Neutrophil (primary cell): Measurements from ENCODE around the gene CSF2RB.

ENCODE experiments used
- H3K27ac ChIP-seq: fragments of 200-600 bp; sonication (generic); 2 replicates; pipeline ENCODE4 v1.5.1; 2016; ENCODE audit warnings: mild to moderate bottlenecking, moderate library complexity
- H3K27me3 ChIP-seq: fragments of 200-600 bp; sonication (generic); 2 replicates; pipeline ENCODE4 v1.6.0; 2016; ENCODE audit warnings: mild to moderate bottlenecking
- H3K36me3 ChIP-seq: fragments of 200-600 bp; sonication (generic); 2 replicates; pipeline ENCODE4 v1.5.1; 2017
- H3K4me1 ChIP-seq, 2 experiments: fragments of 200-600 bp in 1 of 2; sonication (generic) in 1 of 2; 1 replicate in 1 of 2; 2 replicates in 1 of 2; pipeline versions ENCODE4 v1.5.1 to v1.6.1; 2013 to 2016; ENCODE audit warnings: low read depth in 1 of 2, low read length in 1 of 2, mild to moderate bottlenecking in 1 of 2, moderate library complexity in 1 of 2; ENCODE audit not compliant: control insufficient read depth in 1 of 2, insufficient read depth in 1 of 2
- H3K4me3 ChIP-seq, 2 experiments: fragments of 200-600 bp in 1 of 2; sonication (generic) in 1 of 2; 1 replicate in 1 of 2; 2 replicates in 1 of 2; pipeline ENCODE4 v1.5.1; 2013 to 2016; ENCODE audit warnings: low read depth in 1 of 2, low read length in 1 of 2, mild to moderate bottlenecking in 1 of 2, moderate library complexity in 1 of 2
- H3K9me3 ChIP-seq: fragments of 200-600 bp; sonication (generic); 2 replicates; pipeline ENCODE4 v1.5.1; 2016
- CTCF ChIP-seq: fragments of 200-600 bp; sonication (generic); IDR thresholded peaks from 2 replicates; pipeline ENCODE4 v1.5.1; 2016; ENCODE audit warnings: antibody characterized with exemption

CSF2RB gene

GRCh38 chr22:36873614-36874308 lies 39.7 kb upstream of the CSF2RB start:
- peak; percentile 83 for TF ChIP-seq CTCF
- no peaks in the 10 kb centered on the region for H3K9me3 ChIP-seq
- H3K4me3 ChIP-seq: peak overlapping the region; percentile 53 to 61
- peak overlapping the region; percentile 95 for H3K27ac ChIP-seq
- peaks cover 93% of the 10 kb centered on the region for H3K36me3 ChIP-seq
- H3K4me1 ChIP-seq: peaks cover 74 to 82% of the 10 kb centered on the region in 2 experiments
- no peaks in the 10 kb centered on the region for H3K27me3 ChIP-seq

GRCh38 chr22:36874309-36874696 lies 39.1 kb upstream of the CSF2RB start:
- H3K4me3 ChIP-seq: peak overlapping the region; percentile 53 to 61
- no peaks in the 10 kb centered on the region for H3K9me3 ChIP-seq
- peak overlapping the region; percentile 95 for H3K27ac ChIP-seq
- peaks cover 73 to 82% of the 10 kb centered on the region in 2 experiments for H3K4me1 ChIP-seq
- TF ChIP-seq CTCF: no peak
- H3K27me3 ChIP-seq: no peaks in the 10 kb centered on the region
- peaks cover 93% of the 10 kb centered on the region for H3K36me3 ChIP-seq

GRCh38 chr22:36874736-36875135 lies 38.7 kb upstream of the CSF2RB start:
- Histone ChIP-seq H3K27ac (peak overlapping the region; percentile 95), H3K27me3 (no peaks in the 10 kb centered on the region), H3K4me1 (peaks cover 73 to 81% of the 10 kb centered on the region in 2 experiments), H3K36me3 (peaks cover 91% of the 10 kb centered on the region), H3K9me3 (no peaks in the 10 kb centered on the region), H3K4me3 (peak overlapping the region; percentile 53 to 61)
- TF ChIP-seq CTCF: no peak

- H3K36me3 ChIP-seq: peaks cover 81% of the 10 kb centered on the region
These were observed 37.7 kb upstream of the CSF2RB start for GRCh38 chr22:36875741-36876140.

GRCh38 chr22:36879775-36880174 lies 33.7 kb upstream of the CSF2RB start:
- H3K27me3 ChIP-seq: no peaks in the 10 kb centered on the region
- peak overlapping the region; percentile 95 for H3K27ac ChIP-seq

More at GRCh38 chr22:36875741-36876140, 37.7 kb upstream of the CSF2RB start:
- Histone ChIP-seq H3K9me3 (no peaks in the 10 kb centered on the region), H3K27ac (peak overlapping the region; percentile 95), H3K4me3 (no peak overlapping the region), H3K4me1 (peaks cover 71% of the 10 kb centered on the region in 2 experiments), H3K27me3 (no peaks in the 10 kb centered on the region)
- TF ChIP-seq CTCF: no peak

More at GRCh38 chr22:36879775-36880174, 33.7 kb upstream of the CSF2RB start:
- Histone ChIP-seq H3K4me1 (peaks cover 38% of the 10 kb centered on the region in 2 experiments), H3K9me3 (no peaks in the 10 kb centered on the region), H3K4me3 (no peak overlapping the region), H3K36me3 (peaks cover 48% of the 10 kb centered on the region)
- no peak for TF ChIP-seq CTCF
